VCaP (cell line): Measurements from ENCODE around the gene SLC15A3.
A peak's percentile ranks its signal among the peaks of the same experiment; 100 is the strongest.

ENCODE experiments used
- H3K27ac ChIP-seq: fragments of 450-650 bp; 2 replicates; pipeline ENCODE4 v1.5.1; 2017
- TF ChIP-seq, protein P1 (sequence below): fragments of 450-650 bp; conservative IDR thresholded peaks from 2 replicates; pipeline ENCODE4 v1.5.1; 2017; ENCODE audit warnings: mild to moderate bottlenecking, moderate library complexity

SLC15A3 gene

DNA sequence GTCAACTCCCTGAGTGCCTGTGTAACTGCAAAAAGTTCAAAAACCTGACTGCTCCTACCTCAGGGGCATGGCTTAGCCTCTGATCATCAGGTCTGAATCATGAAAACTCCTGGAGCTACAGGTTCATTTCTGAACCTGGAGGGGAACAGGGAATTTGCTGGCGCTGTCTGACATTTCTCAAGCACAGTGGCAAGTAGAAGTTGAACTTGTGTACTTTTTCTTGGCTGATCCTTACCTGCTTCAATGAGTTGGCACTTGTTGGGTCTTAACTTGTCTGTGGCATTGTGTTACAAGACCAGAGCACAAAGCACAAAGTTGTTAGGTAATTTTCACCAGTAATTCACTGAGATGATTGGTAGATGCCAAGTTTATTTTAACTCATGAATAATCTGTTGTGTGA lies 34.7 kb downstream of the SLC15A3 start:
- TF ChIP-seq, protein P1, sequence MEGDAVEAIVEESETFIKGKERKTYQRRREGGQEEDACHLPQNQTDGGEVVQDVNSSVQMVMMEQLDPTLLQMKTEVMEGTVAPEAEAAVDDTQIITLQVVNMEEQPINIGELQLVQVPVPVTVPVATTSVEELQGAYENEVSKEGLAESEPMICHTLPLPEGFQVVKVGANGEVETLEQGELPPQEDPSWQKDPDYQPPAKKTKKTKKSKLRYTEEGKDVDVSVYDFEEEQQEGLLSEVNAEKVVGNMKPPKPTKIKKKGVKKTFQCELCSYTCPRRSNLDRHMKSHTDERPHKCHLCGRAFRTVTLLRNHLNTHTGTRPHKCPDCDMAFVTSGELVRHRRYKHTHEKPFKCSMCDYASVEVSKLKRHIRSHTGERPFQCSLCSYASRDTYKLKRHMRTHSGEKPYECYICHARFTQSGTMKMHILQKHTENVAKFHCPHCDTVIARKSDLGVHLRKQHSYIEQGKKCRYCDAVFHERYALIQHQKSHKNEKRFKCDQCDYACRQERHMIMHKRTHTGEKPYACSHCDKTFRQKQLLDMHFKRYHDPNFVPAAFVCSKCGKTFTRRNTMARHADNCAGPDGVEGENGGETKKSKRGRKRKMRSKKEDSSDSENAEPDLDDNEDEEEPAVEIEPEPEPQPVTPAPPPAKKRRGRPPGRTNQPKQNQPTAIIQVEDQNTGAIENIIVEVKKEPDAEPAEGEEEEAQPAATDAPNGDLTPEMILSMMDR = no peak
- no peak overlapping the region for H3K27ac ChIP-seq

GRCh38 chr11:60916669-60917206 lies 35.2 kb downstream of the SLC15A3 start:
- H3K27ac ChIP-seq = no peak overlapping the region
- TF ChIP-seq, protein P1 = no peak

GRCh38 chr11:60915248-60915914 lies 36.6 kb downstream of the SLC15A3 start:
- TF ChIP-seq, protein P1 = peak; percentile 62
- H3K27ac ChIP-seq = peak overlapping the region; percentile 90

DNA sequence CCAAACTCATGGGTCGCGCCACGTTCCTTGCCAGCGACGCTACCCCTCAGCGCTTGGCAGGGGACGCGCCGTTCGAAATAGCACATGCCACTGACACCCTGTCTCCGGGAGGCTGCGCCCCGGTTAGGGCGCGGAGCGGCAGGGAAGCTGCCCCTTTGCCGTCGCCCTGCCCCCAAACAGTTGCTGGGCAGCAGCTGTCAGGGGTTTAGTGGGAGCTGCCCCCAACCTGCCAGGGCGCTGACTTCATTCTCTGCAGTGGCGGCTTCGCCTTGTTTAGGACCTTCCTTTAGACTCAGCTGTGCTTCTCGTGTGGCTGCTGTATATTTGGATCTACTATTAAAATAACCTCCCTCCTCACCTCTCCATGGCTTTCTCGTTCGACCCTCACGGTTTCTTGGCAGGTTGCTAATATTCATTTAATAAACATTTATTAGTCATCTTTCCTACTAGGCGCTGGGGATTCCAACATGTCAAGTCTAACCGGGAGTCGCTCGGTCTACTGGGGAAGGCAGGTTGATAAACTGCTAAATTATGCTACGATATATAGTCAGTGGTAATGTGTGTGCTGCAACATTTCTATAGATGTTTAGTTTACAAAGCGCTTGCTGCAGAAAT lies 37.2 kb downstream of the SLC15A3 start:
- H3K27ac ChIP-seq = peak overlapping the region; percentile 90
- TF ChIP-seq, protein P1 = no peak

DNA sequence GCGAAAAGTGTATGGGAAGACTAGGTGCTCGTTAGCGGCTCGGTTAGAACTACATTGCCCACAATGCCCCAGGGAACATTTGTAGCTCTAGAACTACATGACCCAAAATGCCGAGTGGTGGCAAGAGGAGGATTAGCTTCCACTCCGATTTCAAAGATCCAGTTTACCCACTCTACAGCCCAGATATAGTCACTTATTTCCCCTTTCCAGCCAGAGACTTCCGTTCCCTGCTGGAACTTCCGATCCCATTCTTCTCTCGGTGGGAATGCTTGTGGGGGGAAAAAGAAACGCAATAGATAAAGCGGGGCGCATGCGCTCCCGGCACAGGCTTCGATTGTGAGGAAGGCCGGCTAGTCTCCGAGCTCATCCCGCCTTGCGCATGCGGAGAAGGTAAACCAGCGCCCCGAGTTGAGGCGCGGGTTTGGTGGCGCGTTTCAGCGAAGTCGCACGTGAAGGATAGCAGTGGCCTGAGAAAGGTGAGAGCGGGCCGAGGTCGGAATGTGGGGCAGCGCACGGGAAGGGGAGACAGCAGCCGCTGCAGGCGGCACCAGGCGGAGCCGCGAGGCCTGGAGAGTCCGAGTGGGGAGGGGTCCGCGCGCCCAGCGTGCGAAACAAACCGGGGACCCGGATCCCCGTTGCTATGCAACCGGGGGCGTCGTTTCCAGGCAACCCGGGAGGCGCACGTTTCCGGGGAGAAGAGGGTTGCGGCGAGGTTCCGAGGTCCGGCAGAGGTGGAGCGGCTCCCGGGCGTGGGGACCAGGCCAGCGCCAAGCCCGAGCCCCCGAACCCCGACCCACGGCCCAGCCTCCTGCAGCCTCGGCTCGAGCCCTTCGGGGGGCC lies 38.0 kb downstream of the SLC15A3 start, which contains the start of gene TMEM109:
Gene TMEM109, plus strand, starts transcription at position 366 of the 840 bp plus-strand sequence. CDS start 5,536 bp downstream, outside the sequence.
- peak within 1 kb of the TSS; percentile 90 for H3K27ac ChIP-seq

DNA sequence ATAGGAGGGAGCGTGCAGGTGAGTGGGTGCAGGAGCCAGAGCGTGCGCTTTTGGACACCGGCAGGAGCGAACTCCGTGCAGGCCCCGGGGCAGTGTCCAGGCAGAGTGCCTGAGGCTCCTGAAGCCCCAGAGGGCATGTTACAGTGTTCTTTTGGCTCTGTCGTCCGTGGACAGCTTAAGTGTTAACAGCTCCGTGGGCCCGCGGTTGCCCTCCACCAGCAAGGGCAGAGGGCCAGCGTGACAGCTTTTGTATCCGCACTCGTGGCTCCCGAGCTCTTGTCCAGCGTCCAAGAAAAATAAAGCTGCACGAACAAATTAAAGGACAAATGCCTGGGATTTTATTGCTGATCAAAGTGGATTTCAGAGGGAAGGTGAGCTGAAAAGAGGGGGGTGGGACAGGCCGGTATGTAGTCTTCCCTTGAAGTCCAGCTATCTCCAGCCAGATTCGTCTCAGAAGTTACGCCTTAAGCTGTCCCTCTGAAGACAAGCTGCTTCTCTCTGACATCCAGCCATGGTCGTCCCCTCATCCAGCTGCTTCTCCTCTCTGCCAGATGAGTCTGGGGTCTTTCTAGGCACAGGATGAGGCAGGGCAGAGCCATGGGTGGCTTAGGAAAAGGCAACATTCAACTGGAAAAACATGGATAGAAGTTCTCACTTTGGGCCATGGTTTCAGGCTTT lies 39.0 kb downstream of the SLC15A3 start:
- TF ChIP-seq, protein P1 = no peak
- H3K27ac ChIP-seq = peak overlapping the region; percentile 90

More for the DNA sequence above, 38.0 kb downstream of the SLC15A3 start, which contains the start of gene TMEM109:
- TF ChIP-seq, protein P1 = no peak
